Activated B cell treated with CpG ODN at 0.5 μM for 24 hours (primary cell): ENCODE results near the gene CLCN7. TPM values are rescaled to one million over a fixed set of nuclear protein-coding genes. Genes with fewer than 3 reads are reported as not detected.
A peak's percentile ranks its signal among the peaks of the same experiment; 100 is the strongest.

Experiments
- ATAC-seq: fragments of 200-7000 bp; cut with Tn5 transposase; one replicate; pipeline ENCODE4 v1.10.0; 2021; ENCODE audit warnings: low read depth, mild to moderate bottlenecking, moderate library complexity
- CTCF ChIA-PET: fragments of 350-600 bp; sonication (Branson Sonifier 250); formaldehyde crosslinking; loops from one replicate; lab custom pipeline; 2021; ENCODE audit warnings: antibody characterized with exemption; lab: Charles Lee
- POLR2A ChIA-PET: fragments of 350-600 bp; sonication (Branson Sonifier 250); formaldehyde crosslinking; loops from one replicate; lab custom pipeline; 2021; ENCODE audit warnings: antibody characterized with exemption; lab: Charles Lee
- DNase-seq: peaks from one replicate; pipeline ENCODE4 v3.0.0; 2022
- H3K27ac Mint-ChIP-seq: one replicate; pipeline ENCODE4 v1.8.0; 2020; ENCODE audit warnings: mixed read lengths
- H3K27me3 Mint-ChIP-seq: one replicate; pipeline ENCODE4 v1.8.0; 2021; ENCODE audit warnings: mixed read lengths
- H3K36me3 Mint-ChIP-seq: one replicate; pipeline ENCODE4 v1.8.0; 2021; ENCODE audit warnings: low read depth, mixed read lengths
- H3K4me1 Mint-ChIP-seq: one replicate; pipeline ENCODE4 v1.8.0; 2021; ENCODE audit warnings: mixed read lengths
- H3K4me3 Mint-ChIP-seq: one replicate; pipeline ENCODE4 v1.8.0; 2020; ENCODE audit warnings: mild to moderate bottlenecking, mixed read lengths
- H3K9me3 Mint-ChIP-seq: one replicate; pipeline ENCODE4 v1.8.0; 2020; ENCODE audit warnings: mixed read lengths
- CTCF ChIP-seq: fragments of 200-600 bp; IDR thresholded peaks from one replicate; pipeline ENCODE4 v1.8.0; 2022; ENCODE audit warnings: antibody characterized with exemption, mild to moderate bottlenecking
- intact Hi-C: fragments of 100-400 bp; cut with micrococcal nuclease; formaldehyde crosslinking; loops from one replicate; pipeline ENCODE4 v1.15.1; 2024
- total RNA-seq: library from RNA; stranded (reverse); gene quantifications from 2 replicates; pipeline ENCODE4 v1.2.3, GENCODE V29; 2022

CLCN7 gene
- total RNA-seq, 1 donor from 2014 or later, result 144 TPM

- H3K9me3 Mint-ChIP-seq, result no peaks in the 10 kb centered on the region
- H3K27me3 Mint-ChIP-seq, result no peaks in the 10 kb centered on the region
- H3K4me3 Mint-ChIP-seq, result peak overlapping the region; percentile 41
These were observed 52.8 kb downstream of the CLCN7 start for GRCh38 chr16:1422076-1422475.

GRCh38 chr16:1420111-1420539 lies 54.7 kb downstream of the CLCN7 start:
- ATAC-seq, result no peak
- H3K4me3 Mint-ChIP-seq, result peak overlapping the region; percentile 85
- intact Hi-C loops, result loop anchor here (1.0 to 5.0 kb wide), 6 partner anchors 12 to 363 kb away; partner anchors contain the start of genes GNPTG, MAPK8IP3, NUBP2 and SPSB3

More at GRCh38 chr16:1422076-1422475, 52.8 kb downstream of the CLCN7 start:
- H3K36me3 Mint-ChIP-seq, result peaks cover 8% of the 10 kb centered on the region
- H3K27ac Mint-ChIP-seq, result peak overlapping the region; percentile 98
- ATAC-seq (no peak), DNase-seq (no peak)
- no peak for TF ChIP-seq CTCF
- intact Hi-C loops, result loop anchor here (5.0 kb wide), 1 partner anchor 285 kb away; the partner anchor contains the start of gene MAPK8IP3
- POLR2A ChIA-PET, result interaction anchor here (1.0 to 3.2 kb wide), 10 partner anchors 9 to 284 kb away, joined by 3 to 39 read pairs (median 18); partner anchors contain the start of genes CRAMP1, GNPTG, IFT140 and MAPK8IP3
- peaks cover 24% of the 10 kb centered on the region for H3K4me1 Mint-ChIP-seq
- CTCF ChIA-PET, result no interaction called here

GRCh38 chr16:1416521-1416941 lies 58.3 kb downstream of the CLCN7 start:
- Mint-ChIP-seq H3K9me3 (no peaks in the 10 kb centered on the region), H3K4me3 (peak overlapping the region; percentile 15), H3K27ac (peak overlapping the region; percentile 65), H3K27me3 (no peaks in the 10 kb centered on the region), H3K36me3 (peaks cover 15% of the 10 kb centered on the region), H3K4me1 (peaks cover 32% of the 10 kb centered on the region)
- TF ChIP-seq CTCF, result no peak
- ChIA-PET POLR2A (interaction anchor here (0.7 to 1.5 kb wide), 2 partner anchors 9 to 64 kb away, joined by 3 read pairs; no protein-coding TSS in a partner anchor), CTCF (no interaction called here)
- intact Hi-C loops, result no loop called here
- DNase-seq (no peak), ATAC-seq (no peak)

More at GRCh38 chr16:1420111-1420539, 54.7 kb downstream of the CLCN7 start:
- Mint-ChIP-seq H3K27ac (peak overlapping the region; percentile 98), H3K27me3 (no peaks in the 10 kb centered on the region), H3K4me1 (peaks cover 25% of the 10 kb centered on the region), H3K36me3 (peaks cover 8% of the 10 kb centered on the region), H3K9me3 (no peaks in the 10 kb centered on the region)
- no peak for DNase-seq
- POLR2A ChIA-PET, result interaction anchor here (0.6 to 3.2 kb wide), 36 partner anchors 8 to 1284 kb away, joined by 3 to 39 read pairs (median 8); partner anchors contain the start of genes CCDC154, CHTF18, CRAMP1 and EME2
- CTCF ChIA-PET, result no interaction called here
- TF ChIP-seq CTCF, result no peak

- DNase-seq, result peak; percentile 76
- Mint-ChIP-seq H3K36me3 (peaks cover 17% of the 10 kb centered on the region), H3K27me3 (no peaks in the 10 kb centered on the region), H3K4me1 (peaks cover 19% of the 10 kb centered on the region), H3K4me3 (peak within 1 kb of the TSS; percentile 88), H3K27ac (peak within 1 kb of the TSS; percentile 86), H3K9me3 (no peaks in the 10 kb centered on the region)
- ATAC-seq, result peak; percentile 64
- TF ChIP-seq CTCF, result no peak
- CTCF ChIA-PET, result no interaction called here
- intact Hi-C loops, result loop anchor here (1.0 to 5.0 kb wide), 2 partner anchors 35 to 198 kb away; partner anchors contain the start of genes CRAMP1 and IFT140
- POLR2A ChIA-PET, result interaction anchor here (0.8 to 0.9 kb wide), 2 partner anchors 78 to 263 kb away, joined by 3 to 5 read pairs; partner anchors contain the start of genes JPT2 and TELO2
These were observed 60.1 kb downstream of the CLCN7 start, which contains the start of gene UNKL for GRCh38 chr16:1414532-1415260. TSS of gene UNKL (minus strand) at chr16:1414704. CDS start at chr16:1414691, 13 bp downstream.
